ENCODE results near the gene PPP1R13L. TPM values are rescaled to one million over a fixed set of nuclear protein-coding genes. Genes with fewer than 3 reads are reported as not detected.

Gene PPP1R13L
- total and polyA plus RNA-seq, 2 donors (not counting 1 experiment from before 2014, with no cell fraction given), result 7.4 to 9.2 TPM

DNA sequence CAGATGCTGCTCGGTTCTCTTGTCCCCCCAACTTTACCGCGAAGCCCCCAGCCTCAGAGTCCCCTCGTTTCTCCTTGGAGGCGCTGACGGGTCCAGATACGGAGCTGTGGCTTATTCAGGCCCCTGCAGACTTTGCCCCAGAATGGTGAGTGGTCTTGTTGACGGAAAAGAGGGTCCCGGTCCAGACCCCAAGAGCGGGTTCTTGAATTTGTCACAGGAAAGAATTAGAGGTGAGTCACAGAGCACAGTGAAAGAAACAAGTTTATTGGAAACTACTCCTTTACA, 2.2 kb upstream of the PPP1R13L start:
- H3K9ac ChIP-seq (ENCODE audit: low read length), result peak overlapping the region; percentile 86
- TF ChIP-seq, protein P1, sequence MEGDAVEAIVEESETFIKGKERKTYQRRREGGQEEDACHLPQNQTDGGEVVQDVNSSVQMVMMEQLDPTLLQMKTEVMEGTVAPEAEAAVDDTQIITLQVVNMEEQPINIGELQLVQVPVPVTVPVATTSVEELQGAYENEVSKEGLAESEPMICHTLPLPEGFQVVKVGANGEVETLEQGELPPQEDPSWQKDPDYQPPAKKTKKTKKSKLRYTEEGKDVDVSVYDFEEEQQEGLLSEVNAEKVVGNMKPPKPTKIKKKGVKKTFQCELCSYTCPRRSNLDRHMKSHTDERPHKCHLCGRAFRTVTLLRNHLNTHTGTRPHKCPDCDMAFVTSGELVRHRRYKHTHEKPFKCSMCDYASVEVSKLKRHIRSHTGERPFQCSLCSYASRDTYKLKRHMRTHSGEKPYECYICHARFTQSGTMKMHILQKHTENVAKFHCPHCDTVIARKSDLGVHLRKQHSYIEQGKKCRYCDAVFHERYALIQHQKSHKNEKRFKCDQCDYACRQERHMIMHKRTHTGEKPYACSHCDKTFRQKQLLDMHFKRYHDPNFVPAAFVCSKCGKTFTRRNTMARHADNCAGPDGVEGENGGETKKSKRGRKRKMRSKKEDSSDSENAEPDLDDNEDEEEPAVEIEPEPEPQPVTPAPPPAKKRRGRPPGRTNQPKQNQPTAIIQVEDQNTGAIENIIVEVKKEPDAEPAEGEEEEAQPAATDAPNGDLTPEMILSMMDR (IDR thresholded peaks at IDR 0.05), result no peak
- no peak for TF ChIP-seq EZH2 (IDR thresholded peaks at IDR 0.05; ENCODE audit: borderline replicate concordance, insufficient read depth, low read depth, low read length, poor library complexity, severe bottlenecking)
- peaks cover 46% of the 10 kb centered on the region for H3K4me1 Mint-ChIP-seq

More for the DNA sequence above, 2.2 kb upstream of the PPP1R13L start:
- 0% methylated on average over 5 of the region's 10 CpGs for WGBS (ENCODE audit: insufficient coverage)
- Mint-ChIP-seq H3K27me3 (peaks cover 13% of the 10 kb centered on the region), H3K4me3 (peak overlapping the region; percentile 93), H3K27ac (peak overlapping the region; percentile 37), H3K9me3 (ENCODE audit: insufficient read depth) (no peaks in the 10 kb centered on the region)
- ChIA-PET POLR2A (no interaction called here), CTCF (interaction anchor here (1.2 to 1.3 kb wide), 2 partner anchors 32 to 72 kb away, joined by 5 to 7 read pairs; no protein-coding TSS in a partner anchor)
- peak overlapping the region; percentile 96 for H2AFZ ChIP-seq (ENCODE audit: insufficient read depth, low read depth, low read length, poor library complexity, severe bottlenecking)
- peak overlapping the region; percentile 100 for H3K4me2 ChIP-seq (replicated peaks; ENCODE audit: low read depth, low read length, poor library complexity, severe bottlenecking)
- intact Hi-C loops (cut with micrococcal nuclease), result loop anchor here (2.0 to 10.0 kb wide), 4 partner anchors 35 to 588 kb away; partner anchors contain the start of genes CCDC61, FBXO46 and RELB
- H3K4me3 ChIP-seq (ENCODE audit: control extremely low read depth in 1 of 5, extremely low read depth in 1 of 5, insufficient read depth in 1 of 5, low read depth in 2 of 5, low read length in 4 of 5), result peak overlapping the region; percentile 72 to 97 (median 80)
- no peaks in the 10 kb centered on the region for H3K36me3 ChIP-seq (replicated peaks in 1 of 2; ENCODE audit: control extremely low read depth in 1 of 2, control insufficient read depth in 1 of 2, extremely low read depth in 1 of 2, insufficient read depth in 2 of 2, low read length in 1 of 2)
- peaks cover 31% of the 10 kb centered on the region for H3K79me2 ChIP-seq (ENCODE audit: control insufficient read depth, insufficient read depth, low read length)
- peaks cover 34 to 43% of the 10 kb centered on the region in 2 donors for H3K4me1 ChIP-seq (ENCODE audit: control insufficient read depth in 2 of 2, insufficient read depth in 2 of 2, low read length in 2 of 2)
- H3K27ac ChIP-seq (ENCODE audit: low read length in 2 of 2), result no peak overlapping the region
- H3K9me3 ChIP-seq (ENCODE audit: control extremely low read depth in 1 of 3, control insufficient read depth in 2 of 3, insufficient read depth in 1 of 3, low read length in 2 of 3), result peaks cover 0 to 12% (median 0%) of the 10 kb centered on the region in 3 donors
- peaks cover 27% of the 10 kb centered on the region for H4K20me1 ChIP-seq (ENCODE audit: control insufficient read depth, insufficient read depth, low read length, poor library complexity, severe bottlenecking)
- ATAC-seq (ENCODE audit: low read depth), result no peak
- no peak for DNase-seq
- peaks cover 0 to 30% (median 17%) of the 10 kb centered on the region in 4 experiments for H3K27me3 ChIP-seq (replicated peaks in 1 of 4; ENCODE audit: control extremely low read depth in 1 of 4, control insufficient read depth in 3 of 4, insufficient read depth in 4 of 4, low read length in 3 of 4)

Measured in B cell (primary cell).